HUES48 (cell line): Measurements from ENCODE around the gene PCDHGB1.
"Not testable (repeated sequence)": the region's sequence is repeated elsewhere in the genome, so short reads cannot be mapped to it uniquely, and the experiment has no call there.

Experiments used
- H3K27ac ChIP-seq: one replicate; pipeline ENCODE4 v1.7.0; 2013; ENCODE audit warnings: low read depth, low read length, inconsistent platforms
- H3K27me3 ChIP-seq: 2 replicates; pipeline ENCODE4 v1.6.1; 2013; ENCODE audit warnings: mild to moderate bottlenecking, low read length; ENCODE audit not compliant: control insufficient read depth, insufficient read depth
- H3K36me3 ChIP-seq: 2 replicates; pipeline ENCODE4 v1.6.1; 2013; ENCODE audit warnings: low read length; ENCODE audit not compliant: control insufficient read depth, insufficient read depth
- H3K4me1 ChIP-seq: 2 replicates; pipeline ENCODE4 v1.6.1; 2013; ENCODE audit warnings: mild to moderate bottlenecking, low read length; ENCODE audit not compliant: control insufficient read depth, insufficient read depth
- H3K4me3 ChIP-seq: 2 replicates; pipeline ENCODE4 v1.5.1; 2013; ENCODE audit warnings: mild to moderate bottlenecking, low read depth, low read length
- H3K9ac ChIP-seq: 2 replicates; pipeline ENCODE4 v1.6.1; 2013; ENCODE audit warnings: mild to moderate bottlenecking, low read depth, low read length, moderate library complexity
- H3K9me3 ChIP-seq: 2 replicates; pipeline ENCODE4 v1.6.1; 2013; ENCODE audit warnings: low read length; ENCODE audit not compliant: control insufficient read depth, insufficient read depth

Gene PCDHGB1

GRCh38 chr5:141349917-141350619 is at the start of gene PCDHGB1:
Gene PCDHGB1, plus strand, starts transcription at chr5:141350099. Its CDS starts 162 bp downstream, at chr5:141350261.
- no peaks in the 10 kb centered on the region for H3K36me3 ChIP-seq
- peaks cover 39% of the 10 kb centered on the region for H3K9me3 ChIP-seq
- no peak within 1 kb of the TSS for H3K9ac ChIP-seq
- no peaks in the 10 kb centered on the region for H3K27me3 ChIP-seq
- H3K27ac ChIP-seq, result no peak within 1 kb of the TSS
- peak within 1 kb of the TSS; percentile 27; the same call in 1 of the 2 replicates for H3K4me3 ChIP-seq
- H3K4me1 ChIP-seq, result no peaks in the 10 kb centered on the region

- H3K4me1 ChIP-seq, result no peaks in the 10 kb centered on the region
- H3K4me3 ChIP-seq, result no peak within 1 kb of the TSS
- peaks cover 36% of the 10 kb centered on the region for H3K9me3 ChIP-seq
- no peak within 1 kb of the TSS for H3K27ac ChIP-seq
- no peaks in the 10 kb centered on the region for H3K27me3 ChIP-seq
- no peak within 1 kb of the TSS for H3K9ac ChIP-seq
- no peaks in the 10 kb centered on the region for H3K36me3 ChIP-seq
These were observed 46.1 kb upstream of the PCDHGB1 start, which contains the start of gene SLC25A2 for GRCh38 chr5:141303756-141304155. Gene SLC25A2, minus strand, starts transcription at chr5:141304049. Its CDS starts 184 bp downstream, at chr5:141303865.

- Histone ChIP-seq H3K9ac (no peak overlapping the region), H3K9me3 (peaks cover 29% of the 10 kb centered on the region), H3K36me3 (no peaks in the 10 kb centered on the region), H3K27ac (no peak overlapping the region), H3K4me1 (no peaks in the 10 kb centered on the region), H3K27me3 (no peaks in the 10 kb centered on the region), H3K4me3 (no peak overlapping the region)
These were observed 43.3 kb upstream of the PCDHGB1 start for GRCh38 chr5:141306630-141307029.

- peaks cover 20% of the 10 kb centered on the region for H3K9me3 ChIP-seq
- no peaks in the 10 kb centered on the region for H3K27me3 ChIP-seq
- H3K27ac ChIP-seq, result no peak overlapping the region
- H3K36me3 ChIP-seq, result peaks cover 16% of the 10 kb centered on the region
- H3K9ac ChIP-seq, result no peak overlapping the region
- H3K4me1 ChIP-seq, result no peaks in the 10 kb centered on the region
- no peak overlapping the region for H3K4me3 ChIP-seq
These were observed 36.2 kb upstream of the PCDHGB1 start for GRCh38 chr5:141313711-141314110.

- not testable (repeated sequence) for H3K27me3 ChIP-seq, H3K4me3 ChIP-seq, H3K9ac ChIP-seq, H3K27ac ChIP-seq, H3K4me1 ChIP-seq
- H3K36me3 ChIP-seq, result peaks cover 27% of the 10 kb centered on the region
- H3K9me3 ChIP-seq, result peaks cover 29% of the 10 kb centered on the region
These were observed 32.9 kb upstream of the PCDHGB1 start for GRCh38 chr5:141316963-141317362.

GRCh38 chr5:141319202-141319601 is 30.7 kb upstream of the PCDHGB1 start:
- peak overlapping the region; percentile 97 for H3K4me3 ChIP-seq
- H3K9me3 ChIP-seq, result peaks cover 29% of the 10 kb centered on the region

GRCh38 chr5:141319699-141320098 is 30.2 kb upstream of the PCDHGB1 start:
- Histone ChIP-seq H3K9me3 (peaks cover 28% of the 10 kb centered on the region), H3K27me3 (no peaks in the 10 kb centered on the region), H3K4me1 (no peaks in the 10 kb centered on the region), H3K4me3 (peak overlapping the region; percentile 97), H3K27ac (peak overlapping the region; percentile 97), H3K9ac (peak overlapping the region; percentile 99; the same call in 1 of the 2 replicates), H3K36me3 (peaks cover 27% of the 10 kb centered on the region)

More at GRCh38 chr5:141319202-141319601, 30.7 kb upstream of the PCDHGB1 start:
- Histone ChIP-seq H3K36me3 (peaks cover 27% of the 10 kb centered on the region), H3K9ac (no peak overlapping the region), H3K27me3 (no peaks in the 10 kb centered on the region), H3K27ac (no peak overlapping the region), H3K4me1 (no peaks in the 10 kb centered on the region)

GRCh38 chr5:141320225-141321169 is 29.4 kb upstream of the PCDHGB1 start, which contains the start of gene TAF7:
Gene TAF7, minus strand, starts transcription at chr5:141320784. Its CDS starts 740 bp downstream, at chr5:141320044.
- peak within 1 kb of the TSS; percentile 97 for H3K27ac ChIP-seq

GRCh38 chr5:141322261-141322660 is 27.6 kb upstream of the PCDHGB1 start:
- no peak overlapping the region for H3K9ac ChIP-seq
- peaks cover 24% of the 10 kb centered on the region for H3K9me3 ChIP-seq
- H3K4me1 ChIP-seq, result no peaks in the 10 kb centered on the region
- no peaks in the 10 kb centered on the region for H3K27me3 ChIP-seq
- H3K27ac ChIP-seq, result no peak overlapping the region
- peaks cover 21% of the 10 kb centered on the region for H3K36me3 ChIP-seq
- no peak overlapping the region for H3K4me3 ChIP-seq

More at GRCh38 chr5:141320225-141321169, 29.4 kb upstream of the PCDHGB1 start, which contains the start of gene TAF7:
- peak within 1 kb of the TSS; percentile 97 for H3K4me3 ChIP-seq
- H3K4me1 ChIP-seq, result no peaks in the 10 kb centered on the region
- H3K9me3 ChIP-seq, result peaks cover 24% of the 10 kb centered on the region
- no peaks in the 10 kb centered on the region for H3K27me3 ChIP-seq
- peak within 1 kb of the TSS; percentile 99 for H3K9ac ChIP-seq
- H3K36me3 ChIP-seq, result peaks cover 27% of the 10 kb centered on the region

GRCh38 chr5:141326088-141326854 is 23.6 kb upstream of the PCDHGB1 start:
- no peaks in the 10 kb centered on the region for H3K36me3 ChIP-seq
- no peaks in the 10 kb centered on the region for H3K4me1 ChIP-seq
- H3K4me3 ChIP-seq, result peak overlapping the region; percentile 37
- H3K27me3 ChIP-seq, result no peaks in the 10 kb centered on the region
- H3K9me3 ChIP-seq, result no peaks in the 10 kb centered on the region; the same call in 1 of the 2 replicates
- peak overlapping the region; percentile 20; the same call in 1 of the 2 replicates for H3K9ac ChIP-seq
- no peak overlapping the region for H3K27ac ChIP-seq
